GM19452 (cell line): ENCODE data around the gene JRKL.

Experiments
- ATAC-seq: cut with Tn5 transposase; IDR thresholded peaks from one replicate; pipeline ENCODE4 v1.9.1; 2021; ENCODE audit not compliant: unreplicated experiment

The JRKL gene

DNA sequence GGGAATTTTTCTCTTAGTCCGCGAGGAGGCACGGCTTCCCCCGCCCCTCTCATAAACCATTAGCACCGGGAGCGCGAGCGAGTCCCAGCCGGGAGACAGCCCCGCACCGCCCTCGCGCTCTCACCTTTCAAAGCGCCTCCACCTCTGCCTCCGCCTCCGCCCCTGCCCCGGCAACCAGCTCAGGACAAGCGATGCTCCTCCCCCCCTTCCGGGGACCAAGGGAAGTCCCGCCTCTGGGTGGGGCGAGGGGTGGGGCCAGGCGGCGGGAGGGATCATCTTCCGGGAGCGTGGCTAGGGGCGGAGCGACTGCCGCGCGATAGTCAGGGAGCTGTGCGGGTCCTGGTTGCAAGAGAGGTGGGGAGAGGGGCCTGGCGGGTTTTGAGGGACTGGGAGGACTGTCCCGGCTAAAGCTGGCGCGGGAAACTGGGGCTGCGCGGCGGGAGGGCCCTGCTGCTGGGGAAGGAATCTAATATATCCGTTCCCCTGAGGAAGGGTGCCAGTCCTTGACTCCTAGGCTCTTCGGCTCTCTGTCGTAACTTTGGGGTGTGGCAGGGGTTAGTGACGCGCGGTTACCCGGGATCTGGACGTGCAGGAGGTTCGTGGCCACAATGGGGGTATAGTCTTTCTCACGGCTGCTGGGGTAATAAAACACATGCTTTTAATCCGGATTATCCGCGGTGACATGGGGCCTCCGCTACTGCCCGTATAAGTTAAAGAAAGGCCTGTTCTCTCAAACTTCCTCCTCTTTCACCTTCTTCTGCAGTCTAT, at the start of gene JRKL, which contains the start of gene CCDC82:
Gene JRKL (plus strand): TSS at position 294 of the 768 bp plus-strand sequence. CDS start 637 bp downstream, outside the sequence.
Gene CCDC82 (minus strand): TSS at position 193 of the 768 bp plus-strand sequence. CDS start 5,165 bp downstream, outside the sequence.
- peak; percentile 90 for ATAC-seq

DNA sequence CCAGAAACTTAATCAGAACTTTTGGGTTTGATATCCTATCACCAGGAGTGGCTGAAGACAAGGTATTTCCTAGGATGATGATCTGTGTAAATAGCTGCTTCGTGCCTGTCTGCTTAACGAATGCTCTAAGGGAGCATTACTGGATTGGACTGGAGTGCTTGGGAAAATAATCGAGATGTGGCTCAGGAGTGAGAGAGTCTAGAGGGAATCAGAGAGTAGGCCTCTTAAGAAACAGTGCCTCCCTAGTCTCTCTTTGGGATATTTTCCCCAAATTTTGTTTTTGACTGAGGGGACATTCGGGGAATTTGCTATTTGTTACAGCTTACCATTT, 49.3 kb upstream of the JRKL start:
- no peak for ATAC-seq

DNA sequence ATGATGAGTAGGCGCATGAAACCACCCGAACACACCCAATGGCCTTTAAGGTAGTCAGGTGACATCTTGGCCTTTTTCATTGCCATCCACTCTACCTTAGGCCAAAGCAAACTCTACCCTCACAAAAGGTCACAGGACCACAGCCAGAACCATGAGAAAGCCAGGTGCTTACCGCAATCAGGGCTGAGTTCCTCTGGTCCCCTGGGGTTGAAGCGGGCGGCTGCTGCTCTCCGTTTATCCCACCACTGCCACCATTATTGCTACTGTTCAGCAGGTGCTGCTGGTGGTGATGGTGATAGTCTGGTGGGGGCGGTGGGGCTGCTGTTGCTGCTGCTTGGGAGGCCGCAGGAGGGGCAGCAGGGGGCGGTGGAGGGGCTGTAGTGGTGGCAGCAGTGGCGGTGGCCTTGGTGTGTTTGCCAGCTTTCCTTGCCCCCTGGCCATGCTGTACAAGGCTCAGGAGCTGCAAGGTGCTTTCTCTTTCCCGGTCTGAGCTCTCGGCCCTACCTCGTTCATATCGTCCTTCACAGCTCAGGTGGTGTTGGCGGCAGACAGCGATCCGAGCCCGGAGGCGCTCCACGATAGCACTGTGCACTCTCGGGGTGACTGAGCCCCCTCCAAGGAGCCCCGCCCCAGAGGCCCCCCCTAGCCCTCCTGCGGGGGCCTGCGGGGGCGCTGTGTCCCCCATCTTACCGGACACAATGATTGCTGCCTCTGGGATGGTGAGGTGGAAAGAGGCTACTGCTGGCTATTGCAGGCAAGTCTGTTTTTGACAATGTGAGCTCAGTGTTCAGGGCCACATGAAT, 48.4 kb upstream of the JRKL start:
- ATAC-seq, result peak; percentile 35

DNA sequence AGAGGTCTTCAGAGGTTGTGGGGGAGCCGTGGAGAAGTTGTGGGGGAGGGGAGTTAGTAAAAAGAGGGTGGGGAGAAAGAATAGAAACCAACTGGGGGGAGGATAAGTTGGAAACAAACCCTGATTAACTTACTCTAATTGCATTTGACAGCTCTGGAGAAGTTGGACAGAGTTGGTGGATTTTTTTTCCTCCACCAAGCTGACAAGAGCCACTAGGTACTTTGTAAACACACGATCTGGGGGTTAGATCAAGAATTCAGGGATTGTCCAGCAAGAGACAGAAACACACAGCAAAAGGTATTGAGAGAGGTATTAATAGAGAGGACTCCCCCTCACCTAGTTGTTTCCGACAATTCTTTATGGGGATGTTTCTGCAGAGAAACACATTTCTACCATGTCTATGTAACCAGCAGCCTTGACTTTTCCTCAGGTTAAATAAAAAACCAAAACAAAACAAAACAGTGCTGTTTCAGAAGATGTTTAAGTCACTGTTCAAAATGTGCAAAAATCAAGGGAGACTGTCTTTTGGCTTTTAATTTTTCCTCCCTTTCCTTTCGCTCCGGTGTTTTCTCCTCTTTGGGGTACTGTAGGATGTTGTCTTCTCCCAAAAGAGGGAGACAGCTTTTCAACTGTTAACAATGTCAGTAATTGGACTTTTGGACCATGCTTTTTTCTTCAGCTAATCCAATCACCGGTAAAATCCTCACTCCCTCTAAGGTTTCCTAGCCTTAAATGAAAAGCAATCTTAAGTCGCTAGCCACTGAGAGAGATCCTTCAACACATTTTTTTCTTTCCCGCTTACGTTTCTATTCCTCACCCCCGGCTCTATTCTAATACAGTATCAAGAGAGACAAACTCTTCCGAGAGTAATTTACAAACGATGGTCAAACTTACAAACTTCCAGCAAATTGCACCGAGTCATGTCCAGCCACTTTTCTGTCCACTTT, 47.5 kb upstream of the JRKL start:
- ATAC-seq, result no peak

DNA sequence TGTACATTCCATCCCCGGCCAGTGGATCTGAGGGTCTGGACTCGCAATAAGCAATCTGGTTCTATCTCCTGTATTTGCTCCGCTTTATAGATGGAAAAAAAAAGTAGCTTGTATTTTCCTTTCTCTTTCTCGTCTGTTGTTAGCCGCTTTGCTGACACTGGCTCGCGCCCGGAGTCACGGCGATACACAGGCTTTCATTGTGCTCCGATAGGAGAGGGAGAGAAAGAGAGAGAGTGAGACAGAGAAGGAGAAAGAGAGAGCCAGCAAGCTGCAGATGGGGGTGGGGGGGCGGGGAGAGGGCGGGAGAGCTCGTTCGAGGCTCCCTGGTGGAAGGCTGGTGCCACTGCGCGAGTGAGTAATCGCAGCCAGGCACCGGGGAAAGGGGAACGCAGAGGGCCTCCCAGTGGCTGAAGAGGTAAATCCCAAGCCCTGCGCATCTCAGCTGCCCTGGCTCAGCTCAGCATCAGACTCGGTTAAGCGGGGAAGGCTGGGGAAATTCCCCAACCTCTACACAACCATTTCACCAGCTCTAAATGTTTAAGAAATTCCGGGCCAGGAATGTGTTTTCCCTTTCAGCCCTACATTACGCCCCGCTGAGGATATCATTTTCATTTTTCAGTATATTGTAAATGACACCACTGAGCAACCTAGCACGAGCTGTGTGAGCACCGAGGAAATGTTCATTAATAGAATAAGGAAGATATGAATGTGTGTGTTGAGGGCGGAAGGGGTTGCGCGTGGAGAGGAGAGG, 46.7 kb upstream of the JRKL start, which contains the start of gene MAML2:
Gene MAML2 (minus strand): TSS at position 235 of the 751 bp plus-strand sequence. CDS start 1,300 bp downstream, outside the sequence.
- peak; percentile 73 for ATAC-seq

DNA sequence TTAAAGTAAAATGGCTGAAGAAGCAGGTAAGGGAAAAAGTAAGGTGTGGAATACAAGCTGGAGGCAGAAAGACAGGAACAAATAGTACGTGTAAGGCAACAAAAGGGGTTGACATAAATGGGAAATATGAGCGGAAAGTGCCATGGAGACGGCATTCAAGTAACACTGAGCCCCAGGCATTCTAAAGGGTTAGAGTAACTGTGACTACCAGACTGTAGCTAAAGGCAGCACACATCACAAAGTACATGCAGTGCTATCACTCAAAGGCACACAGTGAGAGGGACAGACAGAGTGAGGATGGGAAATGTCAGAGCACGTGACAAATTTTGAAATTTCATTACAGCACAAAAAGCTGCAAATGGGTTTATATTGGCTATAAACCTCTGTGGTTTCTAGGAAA, 33.0 kb upstream of the JRKL start:
- no peak for ATAC-seq

DNA sequence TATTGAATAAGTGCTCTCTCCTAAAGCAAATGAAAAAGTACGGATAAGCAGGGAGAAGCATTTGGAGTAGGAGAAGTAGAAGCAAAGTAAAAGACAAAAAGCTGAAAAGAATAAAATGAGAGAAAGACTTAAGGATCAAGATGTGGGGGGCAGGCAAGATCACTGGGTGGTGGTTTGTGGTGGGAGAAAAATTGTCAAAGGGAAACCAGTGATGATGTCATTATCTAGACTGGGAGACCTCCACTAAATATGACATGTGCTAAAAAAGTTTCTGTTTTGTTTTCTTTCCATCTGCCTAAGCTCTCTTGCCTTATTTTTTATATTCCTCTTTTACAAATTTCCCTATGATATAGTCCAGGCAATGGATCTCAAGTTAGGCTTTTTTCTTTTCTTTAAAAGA, 32.0 kb upstream of the JRKL start:
- no peak for ATAC-seq

DNA sequence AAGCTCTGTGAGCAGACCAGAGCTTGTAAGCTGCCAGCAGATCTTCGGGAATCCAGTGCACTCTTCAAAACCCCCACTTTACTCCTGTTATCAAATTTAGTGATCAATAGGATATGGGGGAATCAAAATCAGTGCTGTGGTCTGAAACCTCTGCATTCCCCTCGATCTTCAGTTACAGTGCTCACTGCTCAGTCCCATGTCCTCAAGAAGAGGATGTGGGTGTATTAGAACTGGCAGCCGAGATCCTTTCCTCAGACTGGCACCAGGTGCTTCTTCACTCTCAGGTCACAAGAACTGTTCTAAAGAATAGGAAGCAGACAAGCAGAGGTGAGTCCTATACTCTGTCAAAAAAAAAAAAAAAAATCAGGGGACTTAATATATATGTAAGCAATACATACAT, 31.5 kb upstream of the JRKL start:
- no peak for ATAC-seq

DNA sequence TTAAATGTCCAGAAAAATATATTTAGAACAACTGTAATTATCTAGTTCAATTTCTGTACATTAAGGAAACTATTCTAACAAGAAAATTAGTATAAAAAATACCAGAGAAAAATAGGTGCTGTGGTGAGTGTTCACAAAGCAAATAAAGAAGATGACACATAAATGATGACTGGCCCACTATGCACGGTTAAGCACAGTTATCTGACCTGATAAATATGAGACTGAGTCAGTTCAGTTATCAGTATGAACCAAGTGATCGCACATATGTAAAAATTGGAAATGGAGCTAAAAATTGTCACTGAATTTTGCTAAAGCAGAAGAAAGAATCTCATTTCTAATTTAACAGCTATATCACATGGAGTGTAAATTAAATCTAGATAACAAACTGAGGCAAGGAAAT, 28.0 kb upstream of the JRKL start:
- ATAC-seq, result no peak

DNA sequence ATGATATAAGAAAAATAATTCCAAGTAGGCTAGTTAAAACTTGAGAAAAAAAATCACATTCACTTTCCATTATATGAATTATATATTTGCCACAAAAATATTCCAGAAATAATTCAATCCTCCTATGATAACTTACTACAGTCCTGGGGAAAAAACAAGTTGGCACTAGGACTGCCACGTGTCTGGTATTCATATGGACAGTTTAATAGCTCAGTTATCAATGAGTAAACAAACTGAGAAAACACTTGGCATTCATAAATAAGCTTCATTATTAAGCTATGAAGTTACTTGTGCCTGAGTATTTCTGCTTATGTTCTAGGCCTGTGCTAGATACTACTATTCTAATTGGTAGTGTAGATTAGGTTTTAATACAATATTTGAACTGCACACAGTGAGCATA, 24.3 kb upstream of the JRKL start:
- ATAC-seq, result no peak

DNA sequence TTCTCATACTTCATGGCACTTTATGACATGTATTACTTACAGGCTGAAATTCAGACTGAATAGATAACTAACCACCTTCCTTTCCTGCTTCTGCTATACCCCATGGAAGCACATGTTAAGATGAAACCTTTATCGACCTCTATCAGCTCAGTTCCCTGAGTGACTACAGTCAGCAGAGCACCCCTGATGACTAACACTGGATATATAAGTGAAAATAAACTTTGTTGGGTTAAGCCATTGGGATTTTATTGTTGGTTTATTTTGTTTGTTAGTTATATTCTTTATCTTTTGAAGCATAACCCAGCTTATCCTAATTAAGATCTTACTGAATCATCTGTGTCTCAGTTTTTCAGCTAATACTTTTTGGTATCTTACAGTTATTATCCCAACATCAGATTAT, 23.8 kb upstream of the JRKL start:
- ATAC-seq, result no peak

DNA sequence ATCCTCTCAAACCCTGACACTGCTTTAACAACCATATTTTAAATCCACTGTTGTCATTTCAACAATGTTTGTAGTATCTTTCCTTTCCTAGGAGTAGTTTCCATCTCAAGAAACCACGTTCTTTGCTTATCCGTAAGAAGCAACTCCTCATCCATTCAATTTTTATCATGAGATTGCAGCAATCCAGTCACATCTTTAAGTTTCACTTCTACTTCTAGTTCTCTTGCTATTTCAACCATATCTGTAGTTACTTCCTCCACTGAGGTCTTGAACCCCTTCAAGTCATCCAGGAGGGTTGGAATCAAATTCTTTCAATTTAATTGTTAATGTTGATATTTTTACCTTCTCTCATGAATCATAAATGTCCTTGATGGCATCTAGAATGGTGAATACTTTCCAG, 22.5 kb upstream of the JRKL start:
- ATAC-seq, result no peak

DNA sequence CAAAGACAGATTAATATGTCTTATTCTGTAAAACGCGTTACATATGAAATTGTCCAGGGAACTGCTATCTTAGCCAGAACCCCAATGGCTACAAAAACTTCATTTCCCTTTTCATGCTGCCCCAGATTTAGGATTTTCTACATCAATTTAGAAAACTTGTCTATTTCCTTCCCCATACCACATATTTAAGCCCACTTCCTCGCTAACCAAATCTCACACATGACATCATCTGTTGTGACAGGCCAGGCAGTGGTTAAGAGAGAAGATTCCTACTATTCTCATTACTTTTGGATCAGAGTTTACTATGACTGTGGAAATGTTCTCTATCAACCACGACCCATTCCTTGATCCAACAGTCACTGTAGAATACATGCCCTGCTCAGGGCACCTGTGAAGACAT, 16.0 kb upstream of the JRKL start:
- no peak for ATAC-seq

DNA sequence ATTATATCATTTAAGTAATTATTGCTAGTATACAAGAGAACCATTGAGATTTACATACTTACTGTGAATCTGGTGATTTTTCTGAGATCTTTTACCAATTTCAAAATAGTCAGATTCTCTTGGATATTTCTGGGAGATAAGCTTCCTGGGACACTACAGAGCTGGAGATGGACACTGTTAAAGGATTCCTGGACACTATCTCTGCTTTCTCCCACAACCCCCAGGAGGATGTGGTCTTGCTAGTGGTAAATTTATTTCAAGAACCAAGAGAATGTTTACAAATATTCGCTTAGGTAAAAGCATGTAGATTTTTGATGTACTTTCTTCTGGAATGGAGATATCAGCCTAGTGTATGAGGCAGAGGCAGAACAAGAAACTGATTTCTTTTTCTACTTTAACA, 13.0 kb upstream of the JRKL start:
- no peak for ATAC-seq

DNA sequence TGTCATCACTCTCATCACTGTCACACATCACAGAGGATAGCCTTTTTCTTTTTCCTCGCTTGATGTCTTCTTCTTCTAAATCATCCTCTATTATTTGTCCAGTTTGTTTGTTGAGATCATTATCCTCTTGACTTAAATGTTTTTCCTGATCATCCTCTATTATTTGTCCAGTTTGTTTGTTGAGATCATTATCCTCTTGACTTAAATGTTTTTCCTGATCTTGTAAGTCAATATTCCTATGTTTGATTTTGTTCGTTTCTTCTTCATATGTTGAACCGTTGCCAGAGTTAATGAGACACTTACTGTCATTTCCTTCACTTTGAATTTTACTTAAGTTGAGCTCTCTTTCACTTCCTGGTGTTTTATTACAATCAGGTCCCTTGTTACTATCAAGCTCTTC, 5.7 kb upstream of the JRKL start:
- ATAC-seq, result no peak

DNA sequence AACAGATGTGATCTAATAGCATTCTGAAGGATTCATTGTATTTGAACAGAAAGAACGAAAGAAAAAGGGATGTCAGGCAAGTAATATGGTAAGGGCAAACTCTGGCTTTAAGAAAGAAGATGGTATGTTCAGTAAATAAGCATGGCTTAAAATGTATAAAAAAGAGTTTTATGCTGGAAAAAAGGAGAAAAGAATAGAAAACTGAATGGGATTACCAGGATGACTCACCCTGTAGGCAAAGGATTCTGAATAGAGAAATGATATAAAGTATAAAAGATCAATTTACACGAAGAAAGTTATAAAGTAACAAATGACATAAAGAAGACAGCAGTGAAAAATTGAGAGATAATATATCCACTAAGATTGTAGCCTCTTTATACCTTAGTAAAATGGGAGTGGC, 4.6 kb upstream of the JRKL start:
- no peak for ATAC-seq

DNA sequence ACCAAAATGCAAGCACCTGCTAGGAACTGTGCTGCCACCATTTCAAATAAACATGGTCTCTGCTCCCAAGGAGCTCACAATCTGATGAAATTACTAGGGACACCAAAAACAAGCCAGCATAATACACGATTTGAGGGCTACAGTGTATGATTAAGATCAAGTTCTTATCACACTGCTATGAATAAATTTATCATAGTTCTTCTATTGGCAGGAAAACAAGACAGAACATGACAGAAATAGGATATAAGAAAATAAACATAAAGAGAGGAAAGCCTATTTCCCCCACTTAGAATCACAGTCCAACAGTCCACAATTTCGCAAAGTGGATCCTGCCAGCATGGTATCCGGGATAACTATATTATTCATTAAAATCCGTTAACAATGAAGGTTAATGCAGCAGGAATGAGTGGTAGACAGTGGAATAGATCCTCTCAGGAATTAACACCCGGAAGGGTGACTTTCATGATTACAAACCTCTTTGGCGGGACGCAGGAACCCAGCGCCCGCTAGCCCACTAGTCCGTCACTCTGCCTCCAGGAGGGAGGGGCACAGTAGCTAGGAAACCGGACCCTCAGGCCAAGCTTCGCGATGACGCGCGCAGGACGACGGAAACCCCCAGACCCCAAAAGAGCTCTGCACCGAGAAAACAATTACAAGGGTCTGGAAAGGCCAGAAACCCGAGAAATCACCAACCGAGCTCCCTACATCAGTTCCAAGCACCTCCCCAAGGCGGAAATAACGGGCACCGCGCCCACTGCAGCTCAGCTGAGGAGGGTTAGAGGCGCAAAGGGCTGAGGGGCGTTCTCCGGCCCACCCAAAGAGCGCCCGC, 708 bp upstream of the JRKL start:
- ATAC-seq, result peak; percentile 56

DNA sequence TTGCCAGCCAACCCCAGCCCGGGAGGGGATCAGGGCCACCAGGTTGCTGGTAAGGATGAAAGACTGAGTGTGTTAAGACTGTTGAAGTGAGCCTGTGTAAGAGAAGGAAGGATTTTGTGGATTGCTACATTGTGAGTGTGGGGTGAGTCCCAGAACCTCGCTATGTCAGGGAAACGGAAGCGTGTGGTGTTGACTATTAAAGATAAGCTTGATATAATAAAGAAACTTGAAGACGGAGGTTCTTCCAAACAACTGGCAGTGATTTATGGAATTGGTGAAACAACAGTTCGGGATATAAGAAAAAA, 627 bp downstream of the JRKL start:
- ATAC-seq, result no peak

DNA sequence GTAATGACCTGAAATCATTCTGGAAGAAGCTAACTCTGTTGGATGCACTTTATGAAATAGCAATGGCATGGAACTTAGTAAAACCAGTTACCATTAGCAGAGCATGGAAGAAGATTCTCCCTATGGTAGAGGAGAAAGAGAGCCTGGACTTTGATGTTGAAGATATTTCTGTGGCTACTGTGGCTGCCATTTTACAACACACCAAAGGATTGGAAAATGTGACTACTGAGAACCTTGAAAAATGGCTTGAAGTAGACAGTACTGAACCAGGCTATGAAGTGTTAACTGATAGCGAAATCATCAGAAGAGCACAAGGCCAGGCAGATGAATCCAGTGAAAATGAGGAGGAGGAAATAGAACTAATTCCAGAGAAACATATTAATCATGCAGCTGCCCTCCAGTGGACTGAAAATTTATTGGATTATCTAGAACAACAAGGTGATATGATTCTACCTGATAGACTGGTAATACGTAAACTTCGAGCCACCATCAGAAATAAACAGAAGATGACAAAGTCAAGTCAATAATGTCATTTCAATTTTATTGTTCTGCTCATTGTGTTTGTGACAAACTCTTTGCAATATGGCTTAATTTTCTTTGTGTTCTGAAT, 2.0 kb downstream of the JRKL start:
- ATAC-seq, result no peak
